HG02759 (cell line): ENCODE results near the gene POLD4.

ENCODE experiments used
- ATAC-seq: cut with Tn5 transposase; IDR thresholded peaks from one replicate; pipeline ENCODE4 v1.9.1; 2021; ENCODE audit warnings: mild to moderate bottlenecking, moderate library complexity; ENCODE audit not compliant: unreplicated experiment

Gene POLD4

GRCh38 chr11:67371911-67372320 is 18.6 kb upstream of the POLD4 start:
- ATAC-seq, result no peak

- no peak for ATAC-seq
These were observed 18.0 kb upstream of the POLD4 start for GRCh38 chr11:67371189-67371910.

GRCh38 chr11:67370351-67371076 is 17.2 kb upstream of the POLD4 start:
- no peak for ATAC-seq

- no peak for ATAC-seq
These were observed 16.5 kb upstream of the POLD4 start for GRCh38 chr11:67369801-67370284.

- no peak for ATAC-seq
These were observed 15.9 kb upstream of the POLD4 start for GRCh38 chr11:67369275-67369674.

- ATAC-seq, result no peak
These were observed 15.3 kb upstream of the POLD4 start for GRCh38 chr11:67368621-67369020.

- no peak for ATAC-seq
These were observed 14.4 kb upstream of the POLD4 start for GRCh38 chr11:67367761-67368227.

GRCh38 chr11:67366961-67367760 is 13.8 kb upstream of the POLD4 start:
- ATAC-seq, result no peak

- ATAC-seq, result no peak
These were observed 13.2 kb upstream of the POLD4 start for GRCh38 chr11:67366546-67366945.

GRCh38 chr11:67365736-67366444 is 12.5 kb upstream of the POLD4 start:
- no peak for ATAC-seq

GRCh38 chr11:67364783-67365722 is 11.7 kb upstream of the POLD4 start:
- no peak for ATAC-seq

GRCh38 chr11:67364169-67364568 is 10.8 kb upstream of the POLD4 start:
- ATAC-seq, result no peak

GRCh38 chr11:67357831-67358670 is 4.7 kb upstream of the POLD4 start:
- ATAC-seq, result no peak

- no peak for ATAC-seq
These were observed 3.7 kb upstream of the POLD4 start for GRCh38 chr11:67356864-67357561.

GRCh38 chr11:67356387-67356863 is 3.1 kb upstream of the POLD4 start:
- ATAC-seq, result no peak

GRCh38 chr11:67355794-67356386 is 2.5 kb upstream of the POLD4 start:
- ATAC-seq, result no peak

- no peak for ATAC-seq
These were observed 1.9 kb upstream of the POLD4 start for GRCh38 chr11:67355023-67355793.
